Parathyroid adenoma (tissue), 2 donors: ENCODE measurements around the gene PLAC8.

Source experiments
- H2AFZ ChIP-seq: fragments of 300-600 bp; sonication (generic); one replicate; pipeline ENCODE4 v1.7.0; 2017; ENCODE audit warnings: antibody characterized with exemption, mild to moderate bottlenecking
- H3K27ac ChIP-seq: fragments of 300-600 bp; sonication (generic); one replicate; pipeline ENCODE4 v1.7.0; 2017
- H3K27me3 ChIP-seq: fragments of 300-600 bp; sonication (generic); one replicate; pipeline ENCODE4 v1.7.0; 2017; ENCODE audit warnings: low read length; ENCODE audit not compliant: control insufficient read depth, insufficient read depth
- H3K36me3 ChIP-seq: fragments of 300-600 bp; sonication (generic); one replicate; pipeline ENCODE4 v1.7.0; 2017; ENCODE audit warnings: low read length; ENCODE audit not compliant: control insufficient read depth, insufficient read depth
- H3K4me1 ChIP-seq: fragments of 300-600 bp; sonication (generic); one replicate; pipeline ENCODE4 v1.7.0; 2017; ENCODE audit warnings: control low read depth
- H3K4me2 ChIP-seq: fragments of 300-600 bp; sonication (generic); one replicate; pipeline ENCODE4 v1.7.0; 2017; ENCODE audit warnings: low read length
- H3K4me3 ChIP-seq: fragments of 300-600 bp; sonication (generic); one replicate; pipeline ENCODE4 v1.7.0; 2017; ENCODE audit warnings: low read depth, low read length
- H3K79me2 ChIP-seq: fragments of 300-600 bp; sonication (generic); one replicate; pipeline ENCODE4 v1.7.0; 2017; ENCODE audit warnings: control low read depth
- H3K9ac ChIP-seq: fragments of 300-600 bp; sonication (generic); one replicate; pipeline ENCODE4 v1.7.0; 2017; ENCODE audit warnings: mild to moderate bottlenecking
- H3K9me3 ChIP-seq: fragments of 300-600 bp; sonication (generic); one replicate; pipeline ENCODE4 v1.7.0; 2017; ENCODE audit warnings: low read length; ENCODE audit not compliant: control insufficient read depth
- TF ChIP-seq, protein P1 (sequence below): fragments of 300-600 bp; sonication (generic); IDR thresholded peaks from one replicate; pipeline ENCODE4 v1.7.0; 2017; ENCODE audit warnings: antibody characterized with exemption, mild to moderate bottlenecking
- donor health status: primary hyperparathyroidism.

PLAC8 gene

GRCh38 chr4:83109480-83110222 is 4.9 kb downstream of the PLAC8 start:
- TF ChIP-seq, protein P1, sequence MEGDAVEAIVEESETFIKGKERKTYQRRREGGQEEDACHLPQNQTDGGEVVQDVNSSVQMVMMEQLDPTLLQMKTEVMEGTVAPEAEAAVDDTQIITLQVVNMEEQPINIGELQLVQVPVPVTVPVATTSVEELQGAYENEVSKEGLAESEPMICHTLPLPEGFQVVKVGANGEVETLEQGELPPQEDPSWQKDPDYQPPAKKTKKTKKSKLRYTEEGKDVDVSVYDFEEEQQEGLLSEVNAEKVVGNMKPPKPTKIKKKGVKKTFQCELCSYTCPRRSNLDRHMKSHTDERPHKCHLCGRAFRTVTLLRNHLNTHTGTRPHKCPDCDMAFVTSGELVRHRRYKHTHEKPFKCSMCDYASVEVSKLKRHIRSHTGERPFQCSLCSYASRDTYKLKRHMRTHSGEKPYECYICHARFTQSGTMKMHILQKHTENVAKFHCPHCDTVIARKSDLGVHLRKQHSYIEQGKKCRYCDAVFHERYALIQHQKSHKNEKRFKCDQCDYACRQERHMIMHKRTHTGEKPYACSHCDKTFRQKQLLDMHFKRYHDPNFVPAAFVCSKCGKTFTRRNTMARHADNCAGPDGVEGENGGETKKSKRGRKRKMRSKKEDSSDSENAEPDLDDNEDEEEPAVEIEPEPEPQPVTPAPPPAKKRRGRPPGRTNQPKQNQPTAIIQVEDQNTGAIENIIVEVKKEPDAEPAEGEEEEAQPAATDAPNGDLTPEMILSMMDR, result no peak
- peak overlapping the region; percentile 63 for H3K4me3 ChIP-seq
- peak overlapping the region; percentile 73 for H2AFZ ChIP-seq
- no peaks in the 10 kb centered on the region for H3K79me2 ChIP-seq
- H3K27ac ChIP-seq, result no peak overlapping the region
- H3K4me1 ChIP-seq, result no peaks in the 10 kb centered on the region
- peak overlapping the region; percentile 76 for H3K4me2 ChIP-seq
- no peaks in the 10 kb centered on the region for H3K27me3 ChIP-seq
- H3K36me3 ChIP-seq, result no peaks in the 10 kb centered on the region
- no peaks in the 10 kb centered on the region for H3K9me3 ChIP-seq
- H3K9ac ChIP-seq, result no peak overlapping the region

DNA sequence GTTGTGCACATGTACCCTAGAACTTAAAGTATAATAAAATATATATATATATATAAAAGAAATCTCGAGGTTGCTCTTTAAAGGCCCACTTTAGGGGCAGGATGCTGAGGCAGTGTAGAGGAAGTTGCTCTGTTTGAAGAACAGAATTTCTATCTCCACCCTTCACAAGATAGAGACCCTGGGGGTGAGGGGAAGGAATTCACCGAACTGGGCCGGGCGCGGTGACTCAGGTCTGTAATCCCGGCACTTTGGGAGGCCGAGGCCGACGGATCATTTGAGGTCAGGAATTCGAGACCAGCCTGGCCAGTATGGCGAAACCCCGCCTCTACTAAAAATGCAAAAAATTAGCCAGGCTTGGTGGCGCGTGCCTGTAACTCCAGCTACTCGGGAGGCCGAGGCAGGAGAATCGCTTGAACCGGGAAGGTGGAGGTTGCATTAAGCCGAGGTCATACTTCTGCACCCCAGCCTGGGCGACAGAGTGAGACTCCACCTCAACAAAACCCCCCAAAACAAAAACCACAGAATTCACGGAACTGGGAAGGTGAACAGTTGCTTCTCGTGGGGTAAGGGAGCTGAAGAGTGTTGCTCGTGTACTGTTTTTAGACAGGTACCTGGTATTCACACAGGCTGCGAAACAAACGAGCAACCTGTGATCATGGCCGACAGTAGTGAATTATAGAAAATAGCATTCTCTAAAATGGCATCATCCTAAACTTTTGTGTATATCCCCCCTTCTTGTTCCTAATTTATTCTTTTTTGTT is 6.2 kb downstream of the PLAC8 start:
- H2AFZ ChIP-seq, result no peak overlapping the region
- TF ChIP-seq, protein P1, result no peak
- H3K36me3 ChIP-seq, result no peaks in the 10 kb centered on the region
- no peaks in the 10 kb centered on the region for H3K4me1 ChIP-seq
- H3K27ac ChIP-seq, result no peak overlapping the region
- no peak overlapping the region for H3K9ac ChIP-seq
- H3K9me3 ChIP-seq, result no peaks in the 10 kb centered on the region
- H3K27me3 ChIP-seq, result no peaks in the 10 kb centered on the region
- no peak overlapping the region for H3K4me3 ChIP-seq
- H3K4me2 ChIP-seq, result no peak overlapping the region
- H3K79me2 ChIP-seq, result no peaks in the 10 kb centered on the region

DNA sequence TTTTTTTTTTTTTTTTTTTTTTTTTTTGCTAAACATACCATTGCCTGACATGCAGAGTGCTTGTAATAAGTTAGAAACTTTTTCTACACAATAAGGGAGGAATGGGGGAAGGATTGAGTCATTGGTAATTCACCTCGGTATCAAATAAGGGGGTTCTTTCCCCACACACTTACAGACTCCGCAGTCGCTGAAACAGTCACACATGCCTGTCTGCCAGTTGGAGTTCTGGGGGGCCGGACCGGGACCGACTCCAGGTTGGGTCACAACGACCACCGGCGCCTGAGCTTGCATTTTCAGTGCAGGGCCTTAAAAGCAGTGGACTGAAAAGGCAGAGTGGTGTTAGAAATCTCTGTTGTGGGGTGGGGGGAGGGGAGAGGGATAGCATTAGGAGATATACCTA is 6.9 kb downstream of the PLAC8 start:
- Histone ChIP-seq H3K9ac (no peak overlapping the region), H3K4me2 (no peak overlapping the region), H3K9me3 (no peaks in the 10 kb centered on the region)

DNA sequence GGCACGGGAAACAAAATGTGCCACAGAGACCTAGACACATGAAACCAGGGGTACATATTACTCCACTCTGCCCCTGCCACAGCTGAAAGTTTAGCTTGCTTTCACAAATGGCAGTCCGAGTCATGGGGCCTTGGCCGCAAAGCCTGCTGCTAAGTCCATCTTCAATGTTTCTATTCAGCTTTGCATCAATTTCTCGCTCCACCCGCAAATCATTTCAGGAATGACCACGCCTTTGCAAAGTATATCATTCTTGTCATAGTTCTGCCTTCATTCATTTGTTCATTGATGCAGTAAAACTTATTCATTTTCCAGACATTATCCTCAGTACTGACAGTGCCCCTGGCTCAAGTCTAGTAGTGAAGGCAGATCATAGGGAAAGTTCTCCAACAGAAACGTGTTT is 9.5 kb downstream of the PLAC8 start:
- Histone ChIP-seq H3K27me3 (no peaks in the 10 kb centered on the region), H3K27ac (no peak overlapping the region)
- TF ChIP-seq, protein P1, result no peak

More for the DNA sequence above, 6.9 kb downstream of the PLAC8 start:
- Histone ChIP-seq H3K36me3 (no peaks in the 10 kb centered on the region), H2AFZ (no peak overlapping the region), H3K4me1 (no peaks in the 10 kb centered on the region), H3K27ac (no peak overlapping the region), H3K4me3 (no peak overlapping the region), H3K27me3 (no peaks in the 10 kb centered on the region), H3K79me2 (no peaks in the 10 kb centered on the region)
- TF ChIP-seq, protein P1, result no peak

More for the DNA sequence above, 9.5 kb downstream of the PLAC8 start:
- Histone ChIP-seq H3K79me2 (no peaks in the 10 kb centered on the region), H3K4me2 (no peak overlapping the region), H2AFZ (no peak overlapping the region), H3K4me1 (no peaks in the 10 kb centered on the region), H3K9me3 (no peaks in the 10 kb centered on the region), H3K9ac (no peak overlapping the region), H3K4me3 (no peak overlapping the region), H3K36me3 (no peaks in the 10 kb centered on the region)
